GM18505 (cell line): ENCODE measurements around the gene THOC6.
"Not testable (repeated sequence)": the region's sequence is repeated elsewhere in the genome, so short reads cannot be mapped to it uniquely, and the experiment has no call there.

Source experiments
- ATAC-seq: cut with Tn5 transposase; IDR thresholded peaks from one replicate; pipeline ENCODE4 v1.9.1; 2021; ENCODE audit not compliant: unreplicated experiment
- POLR2A ChIP-seq: IDR thresholded peaks from 4 replicates; pipeline ENCODE4 v1.6.1; 2011; ENCODE audit warnings: borderline replicate concordance; ENCODE audit not compliant: insufficient read depth, insufficient read length; ENCODE audit errors: extremely low read depth

Gene THOC6

GRCh38 chr16:3065069-3065741 is 41.4 kb downstream of the THOC6 start, which contains the start of gene IL32:
Gene IL32 (plus strand): TSS chr16:3065640. CDS start chr16:3065812, 172 bp downstream.
- no peak for ATAC-seq
- no peak for TF ChIP-seq POLR2A

GRCh38 chr16:3065742-3066439 is 42.1 kb downstream of the THOC6 start:
- ATAC-seq = no peak
- no peak for TF ChIP-seq POLR2A

- no peak for ATAC-seq
These were observed 42.6 kb downstream of the THOC6 start for GRCh38 chr16:3066440-3066748.

GRCh38 chr16:3068487-3068886 is 44.7 kb downstream of the THOC6 start:
- ATAC-seq = no peak
- no peak for TF ChIP-seq POLR2A

More at GRCh38 chr16:3066440-3066748, 42.6 kb downstream of the THOC6 start:
- TF ChIP-seq POLR2A = no peak

GRCh38 chr16:3069146-3069545 is 45.3 kb downstream of the THOC6 start:
- ATAC-seq = not testable (repeated sequence)

- ATAC-seq = no peak
- TF ChIP-seq POLR2A = no peak
These were observed 46.8 kb downstream of the THOC6 start for GRCh38 chr16:3070608-3071111.

GRCh38 chr16:3071655-3072054 is 47.8 kb downstream of the THOC6 start:
- TF ChIP-seq POLR2A = no peak
- no peak for ATAC-seq

GRCh38 chr16:3072148-3072547 is 48.3 kb downstream of the THOC6 start:
- not testable (repeated sequence) for ATAC-seq

GRCh38 chr16:3072576-3073263 is 48.9 kb downstream of the THOC6 start:
- not testable (repeated sequence) for ATAC-seq

GRCh38 chr16:3073448-3073847 is 49.6 kb downstream of the THOC6 start:
- ATAC-seq = no peak
- TF ChIP-seq POLR2A = no peak

GRCh38 chr16:3074860-3075522 is 51.2 kb downstream of the THOC6 start:
- no peak for TF ChIP-seq POLR2A
- ATAC-seq = peak; percentile 75

GRCh38 chr16:3075523-3075915 is 51.7 kb downstream of the THOC6 start:
- TF ChIP-seq POLR2A = peak; percentile 26
- ATAC-seq = no peak

- ATAC-seq = not testable (repeated sequence)
These were observed 52.1 kb downstream of the THOC6 start for GRCh38 chr16:3075946-3076345.

- TF ChIP-seq POLR2A = no peak
- no peak for ATAC-seq
These were observed 52.7 kb downstream of the THOC6 start for GRCh38 chr16:3076577-3076976.
